Neuronal stem cell (in vitro differentiated cells): Measurements from ENCODE around the gene MERTK.

ENCODE experiments used
- DNase-seq: peaks from one replicate; pipeline ENCODE4 v3.0.0-alpha.2; 2013; ENCODE audit warnings: low spot score
- H2AFZ ChIP-seq: one replicate; pipeline ENCODE4 v1.6.1; 2013; ENCODE audit warnings: mild to moderate bottlenecking, low read length, inconsistent platforms
- H2AK5ac ChIP-seq: 2 replicates; pipeline ENCODE4 v1.6.1; 2013; ENCODE audit warnings: low read depth, mild to moderate bottlenecking, inconsistent platforms, low read length, moderate library complexity, mixed read lengths
- H2BK120ac ChIP-seq: 2 replicates; pipeline ENCODE4 v1.6.1; 2013; ENCODE audit warnings: low read depth, mild to moderate bottlenecking, inconsistent platforms, low read length, moderate library complexity, mixed read lengths
- H2BK12ac ChIP-seq: one replicate; pipeline ENCODE4 v1.6.1; 2013; ENCODE audit warnings: low read length, inconsistent platforms
- H2BK15ac ChIP-seq: 2 replicates; pipeline ENCODE4 v1.6.1; 2013; ENCODE audit warnings: mild to moderate bottlenecking, low read length, inconsistent platforms, mixed read lengths
- H2BK5ac ChIP-seq: one replicate; pipeline ENCODE4 v1.6.1; 2013; ENCODE audit warnings: inconsistent platforms, mild to moderate bottlenecking, low read length, moderate library complexity
- H3K14ac ChIP-seq: one replicate; pipeline ENCODE4 v1.6.1; 2013; ENCODE audit warnings: low read length, inconsistent platforms
- H3K18ac ChIP-seq: 2 replicates; pipeline ENCODE4 v1.6.1; 2013; ENCODE audit warnings: low read length, inconsistent platforms
- H3K23ac ChIP-seq: 2 replicates; pipeline ENCODE4 v1.6.1; 2013; ENCODE audit warnings: low read depth, mild to moderate bottlenecking, mixed read lengths, low read length, inconsistent platforms; ENCODE audit not compliant: poor library complexity
- H3K27ac ChIP-seq: replicated peaks from 3 replicates; pipeline ENCODE4 v1.5.1; 2013; ENCODE audit warnings: low read length, inconsistent platforms
- H3K27me3 ChIP-seq, 3 experiments: 2 replicates each; pipeline ENCODE4 v1.6.1; 2013; ENCODE audit warnings: low read length in 3 of 3, mild to moderate bottlenecking in 2 of 3, inconsistent platforms in 1 of 3, low read depth in 1 of 3, mixed read lengths in 1 of 3, moderate library complexity in 1 of 3; ENCODE audit not compliant: control insufficient read depth in 3 of 3, insufficient read depth in 3 of 3
- H3K36me3 ChIP-seq, 2 donors: replicated peaks in 1 of 2; 2 replicates each; pipeline ENCODE4 v1.6.1; 2013; ENCODE audit warnings: low read length in 2 of 2; ENCODE audit not compliant: control insufficient read depth in 2 of 2, insufficient read depth in 2 of 2
- H3K4ac ChIP-seq: 2 replicates; pipeline ENCODE4 v1.6.1; 2013; ENCODE audit warnings: inconsistent platforms, mild to moderate bottlenecking, low read length, moderate library complexity
- H3K4me1 ChIP-seq, 2 donors: 1 replicate in 1 of 2; 2 replicates in 1 of 2; pipeline ENCODE4 v1.6.1; 2013; ENCODE audit warnings: low read length in 2 of 2, low read depth in 1 of 2; ENCODE audit not compliant: control insufficient read depth in 2 of 2, insufficient read depth in 1 of 2
- H3K4me2 ChIP-seq: one replicate; pipeline ENCODE4 v1.6.1; 2013; ENCODE audit warnings: mild to moderate bottlenecking, low read length, inconsistent platforms; ENCODE audit not compliant: insufficient read depth, poor library complexity, severe bottlenecking
- H3K4me3 ChIP-seq, 2 donors: 2 replicates each; pipeline ENCODE4 v1.5.1; 2013; ENCODE audit warnings: low read length in 2 of 2, mild to moderate bottlenecking in 2 of 2, inconsistent platforms in 1 of 2, moderate library complexity in 1 of 2
- H3K79me1 ChIP-seq: one replicate; pipeline ENCODE4 v1.6.1; 2013; ENCODE audit warnings: low read depth, mild to moderate bottlenecking, inconsistent platforms, low read length, moderate library complexity
- H3K9ac ChIP-seq: one replicate; pipeline ENCODE4 v1.6.1; 2013; ENCODE audit warnings: mild to moderate bottlenecking, low read depth, low read length, inconsistent platforms; ENCODE audit not compliant: poor library complexity
- H3K9me3 ChIP-seq, 2 donors: replicated peaks in 1 of 2; 2 replicates each; pipeline versions ENCODE3 to v1.6.1; 2013; ENCODE audit warnings: low read length in 2 of 2, mild to moderate bottlenecking in 2 of 2, inconsistent platforms in 1 of 2, low read depth in 1 of 2, mixed read lengths in 1 of 2, moderate library complexity in 1 of 2; ENCODE audit not compliant: control insufficient read depth in 2 of 2, insufficient read depth in 1 of 2
- H4K8ac ChIP-seq: one replicate; pipeline ENCODE4 v1.6.1; 2013; ENCODE audit warnings: low read depth, mild to moderate bottlenecking, inconsistent platforms, low read length, moderate library complexity
- H4K91ac ChIP-seq: one replicate; pipeline ENCODE4 v1.6.1; 2013; ENCODE audit warnings: low read length, low read depth, mild to moderate bottlenecking, inconsistent platforms; ENCODE audit not compliant: poor library complexity
- WGBS, 2 donors: extraction: QIAGEN DNeasy Blood & Tissue Kit; methylation state at CpG; one replicate each; pipeline ENCODE4 v1.1.7; 2013; ENCODE audit warnings: missing lambda C conversion rate in 2 of 2, mixed read lengths in 1 of 2; ENCODE audit not compliant: insufficient read length in 2 of 2, insufficient replicate concordance in 1 of 2; ENCODE audit errors: extremely low coverage in 2 of 2; 5-methylcytosine and 5-hydroxymethylcytosine counted together

The MERTK gene

GRCh38 chr2:111995148-111995547 is 96.7 kb downstream of the MERTK start:
- peaks cover 1 to 13% of the 10 kb centered on the region in 2 donors for H3K9me3 ChIP-seq
- no peaks in the 10 kb centered on the region for H3K4me1 ChIP-seq
- WGBS, 2 donors = no CpG with 5 or more reads among the region's 5 CpGs
- peaks cover 0 to 22% of the 10 kb centered on the region in 2 donors for H3K36me3 ChIP-seq
- H2BK120ac ChIP-seq = no peak overlapping the region
- no peak overlapping the region for H3K14ac ChIP-seq
- H3K4me2 ChIP-seq = no peak overlapping the region
- no peak overlapping the region for H2BK12ac ChIP-seq
- H2AFZ ChIP-seq = no peak overlapping the region
- no peak overlapping the region for H2BK5ac ChIP-seq
- no peaks in the 10 kb centered on the region for H3K79me1 ChIP-seq
- no peaks in the 10 kb centered on the region for H3K27me3 ChIP-seq
- no peak overlapping the region for H3K4ac ChIP-seq
- DNase-seq = no peak
- no peak overlapping the region for H3K4me3 ChIP-seq
- no peak overlapping the region for H3K18ac ChIP-seq
- H4K8ac ChIP-seq = no peak overlapping the region
- no peak overlapping the region for H2AK5ac ChIP-seq
- no peak overlapping the region for H4K91ac ChIP-seq
- no peak overlapping the region for H3K23ac ChIP-seq
- H3K9ac ChIP-seq = no peak overlapping the region
- no peak overlapping the region for H3K27ac ChIP-seq
- H2BK15ac ChIP-seq = no peak overlapping the region

DNA sequence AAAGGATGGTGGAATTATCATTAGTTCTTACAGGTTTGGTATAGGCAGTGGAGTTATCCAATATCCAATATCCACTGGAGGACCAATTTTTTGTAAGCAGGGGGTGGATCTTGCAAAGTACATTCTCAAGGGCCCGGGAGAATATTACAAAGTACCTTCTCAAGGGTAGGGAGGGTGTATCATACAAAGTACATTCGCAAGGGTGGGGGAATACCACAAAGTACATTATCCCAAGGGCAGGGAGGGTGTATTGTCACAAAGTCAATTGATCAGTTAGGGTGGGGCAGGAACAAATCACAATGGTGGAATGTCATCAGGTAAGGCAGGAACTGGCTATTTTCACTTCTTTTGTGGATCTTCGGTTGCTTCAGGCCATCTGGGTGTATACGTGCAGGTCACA is 101.4 kb downstream of the MERTK start:
- Histone ChIP-seq H3K4me3 (no peak overlapping the region), H2AFZ (no peak overlapping the region), H3K4me2 (no peak overlapping the region), H3K18ac (no peak overlapping the region), H4K8ac (no peak overlapping the region), H3K9ac (no peak overlapping the region), H4K91ac (no peak overlapping the region), H3K4ac (no peak overlapping the region), H3K27ac (no peak overlapping the region), H2BK120ac (no peak overlapping the region), H2BK5ac (no peak overlapping the region), H3K23ac (no peak overlapping the region), H3K36me3 (peaks cover 0 to 22% of the 10 kb centered on the region in 2 donors), H2BK15ac (no peak overlapping the region), H3K79me1 (no peaks in the 10 kb centered on the region), H3K9me3 (peaks cover 1 to 15% of the 10 kb centered on the region in 2 donors), H2BK12ac (no peak overlapping the region), H3K27me3 (no peaks in the 10 kb centered on the region), H3K14ac (no peak overlapping the region), H3K4me1 (peaks cover 3 to 7% of the 10 kb centered on the region in 2 donors), H2AK5ac (no peak overlapping the region)
- no peak for DNase-seq
- WGBS, 2 donors = no CpG with 5 or more reads among the region's 4 CpGs

- no peak overlapping the region for H3K14ac ChIP-seq
- no peak overlapping the region for H4K91ac ChIP-seq
- WGBS, 2 donors = no CpG with 5 or more reads among the region's 5 CpGs
Observed at GRCh38 chr2:112000399-112001135, 102.2 kb downstream of the MERTK start.

DNA sequence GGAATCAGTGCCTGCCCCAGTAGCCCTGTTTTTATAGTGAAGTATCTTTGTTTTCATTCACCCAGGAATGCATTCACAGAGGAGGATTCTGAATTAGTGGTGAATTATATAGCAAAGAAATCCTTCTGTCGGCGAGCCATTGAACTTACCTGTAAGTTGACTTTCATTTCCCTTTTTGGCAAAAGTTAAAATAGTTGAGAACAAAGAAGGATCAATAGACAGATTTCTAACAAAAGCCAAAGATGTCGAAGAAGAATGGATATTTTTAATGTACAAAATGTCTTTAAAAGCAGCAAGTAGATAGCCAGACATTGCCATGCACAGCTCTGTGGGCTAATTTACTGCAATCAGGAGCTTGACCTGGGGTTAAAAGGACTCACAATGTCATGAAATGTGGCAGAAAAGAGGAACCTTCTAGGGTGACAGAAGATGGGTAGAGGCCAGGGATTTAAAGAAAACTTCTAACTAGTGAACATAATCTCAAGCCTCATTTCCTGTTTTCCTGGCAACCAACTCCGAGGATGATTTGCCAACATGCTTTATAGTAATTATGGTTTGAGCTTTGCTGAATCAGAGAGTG is 102.8 kb downstream of the MERTK start:
- no peak overlapping the region for H2AFZ ChIP-seq
- no peak overlapping the region for H2BK15ac ChIP-seq
- H4K91ac ChIP-seq = no peak overlapping the region
- no peak overlapping the region for H3K4me3 ChIP-seq
- H3K9ac ChIP-seq = no peak overlapping the region
- H3K36me3 ChIP-seq = peaks cover 0 to 16% of the 10 kb centered on the region in 2 donors
- no peaks in the 10 kb centered on the region for H3K79me1 ChIP-seq
- H2BK120ac ChIP-seq = no peak overlapping the region
- no peak overlapping the region for H3K23ac ChIP-seq
- no peak overlapping the region for H2AK5ac ChIP-seq
- no peak overlapping the region for H3K18ac ChIP-seq
- no peak overlapping the region for H2BK5ac ChIP-seq
- H3K14ac ChIP-seq = no peak overlapping the region
- H3K4me1 ChIP-seq = peaks cover 3 to 7% of the 10 kb centered on the region in 2 donors
- H4K8ac ChIP-seq = no peak overlapping the region
- H3K27me3 ChIP-seq = no peaks in the 10 kb centered on the region
- H3K27ac ChIP-seq = no peak overlapping the region
- H3K4ac ChIP-seq = no peak overlapping the region
- no peak overlapping the region for H3K4me2 ChIP-seq
- DNase-seq = no peak
- peaks cover 0 to 15% of the 10 kb centered on the region in 2 donors for H3K9me3 ChIP-seq
- H2BK12ac ChIP-seq = no peak overlapping the region
- WGBS, 2 donors = no CpG with 5 or more reads among the region's 4 CpGs

More at GRCh38 chr2:112000399-112001135, 102.2 kb downstream of the MERTK start:
- Histone ChIP-seq H3K4me3 (no peak overlapping the region), H2AK5ac (no peak overlapping the region), H3K4me1 (peaks cover 3 to 7% of the 10 kb centered on the region in 2 donors), H3K18ac (no peak overlapping the region), H3K23ac (no peak overlapping the region), H3K4me2 (no peak overlapping the region), H4K8ac (no peak overlapping the region), H2BK12ac (no peak overlapping the region), H3K4ac (no peak overlapping the region), H3K27ac (no peak overlapping the region), H3K79me1 (no peaks in the 10 kb centered on the region), H3K9me3 (peaks cover 0 to 15% of the 10 kb centered on the region in 2 donors), H3K36me3 (peaks cover 0 to 16% of the 10 kb centered on the region in 2 donors), H3K9ac (no peak overlapping the region), H2BK120ac (no peak overlapping the region), H2AFZ (no peak overlapping the region), H2BK5ac (no peak overlapping the region), H2BK15ac (no peak overlapping the region), H3K27me3 (no peaks in the 10 kb centered on the region)
- DNase-seq = no peak
